Activated T-cell treated with anti-CD3 and anti-CD28 coated beads, Interleukin-2, amount 50 U/mL, for 48 hours (primary cell): ENCODE measurements around the gene IFIT1B.

ENCODE experiments used
- DNase-seq, 2 experiments: peaks; one replicate each; pipeline ENCODE4 v3.0.0-alpha.2; 2020

The IFIT1B gene

DNA sequence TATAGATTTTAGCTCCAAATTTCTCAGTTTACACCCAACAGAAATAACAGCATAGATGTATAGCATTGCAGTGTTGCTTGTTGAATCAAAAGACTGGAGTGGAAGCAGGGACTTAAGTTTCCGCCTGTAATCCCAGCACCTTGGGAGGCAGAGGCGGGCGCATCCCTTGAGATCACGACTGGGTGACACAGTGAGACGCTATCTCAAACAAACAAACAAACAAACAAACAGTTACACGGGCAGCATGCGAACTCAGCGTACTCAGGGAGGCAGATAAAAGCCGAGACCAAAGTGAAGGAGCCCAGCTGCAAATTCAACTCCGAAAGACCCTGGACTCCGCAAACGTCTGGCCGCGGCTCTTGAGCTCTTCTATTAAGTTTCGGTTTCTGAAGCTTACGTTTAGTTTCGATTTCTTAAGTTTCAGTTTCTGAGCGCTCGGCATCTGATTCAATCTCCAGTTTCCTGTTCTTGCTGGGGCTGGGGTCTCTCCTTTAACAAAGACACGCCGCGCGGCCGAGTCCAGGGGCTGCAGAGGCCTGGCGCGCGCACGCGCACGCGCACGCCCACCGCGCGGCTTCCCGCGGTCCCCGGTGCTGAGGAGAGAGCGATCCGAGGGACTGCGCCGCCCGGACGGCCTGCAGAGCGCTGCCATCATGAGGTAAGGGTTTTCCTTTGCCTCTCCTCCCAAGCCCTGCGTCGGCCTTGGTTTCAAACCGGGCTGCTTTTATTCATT, 36.5 kb downstream of the IFIT1B start, which contains the start of gene IFIT5:
IFIT5 (plus strand) TSS at position 423 of the 733 bp plus-strand sequence; CDS start at position 654, 231 bp downstream.
- DNase-seq, result peak; percentile 74 to 77

DNA sequence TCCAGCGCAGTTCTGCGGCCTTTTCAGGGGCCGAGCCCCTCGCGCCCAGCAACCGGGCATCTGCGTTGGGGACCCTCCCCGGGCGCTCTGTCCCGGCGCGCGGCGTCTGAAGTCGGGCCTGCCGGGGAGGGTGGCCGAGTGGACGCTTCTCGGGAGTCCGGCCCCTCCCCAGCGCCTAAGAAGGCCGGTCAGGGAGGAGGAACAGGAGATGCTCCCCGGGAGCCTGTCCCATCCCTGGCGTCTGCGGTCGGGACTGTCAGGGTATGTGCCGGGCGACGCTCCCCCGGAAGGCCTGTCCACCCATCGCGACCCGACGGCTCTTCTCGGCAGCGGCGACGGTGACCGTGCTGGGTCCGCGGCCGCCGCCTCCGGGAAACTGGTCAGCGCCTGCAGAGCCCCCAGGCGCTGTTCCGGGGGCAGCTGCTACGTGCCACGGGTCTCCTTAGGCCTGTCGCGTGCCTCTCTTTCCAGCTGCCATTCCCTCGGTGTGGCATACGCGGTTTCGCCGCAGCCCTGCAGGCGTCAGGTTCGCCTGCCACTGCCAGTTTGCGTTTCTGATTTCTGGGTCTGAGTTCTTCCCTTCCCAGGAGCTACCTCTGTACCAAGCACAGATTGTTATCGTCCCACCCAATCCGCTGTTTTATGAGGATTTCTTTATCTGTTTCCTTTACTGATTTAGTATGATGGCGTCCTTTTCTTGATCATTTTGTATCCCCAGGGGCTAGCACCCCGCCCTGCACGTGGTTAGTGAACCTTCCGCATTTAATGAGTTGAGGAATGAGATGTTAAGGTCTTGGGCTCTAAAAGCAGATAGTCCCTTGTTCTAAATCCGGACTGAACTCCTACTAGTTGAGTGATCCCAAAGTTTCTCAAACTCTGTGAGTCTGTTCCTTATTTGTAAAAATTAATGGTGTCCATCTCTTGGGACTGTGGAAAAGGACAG, 37.3 kb downstream of the IFIT1B start:
- peak; percentile 55 to 61 for DNase-seq

DNA sequence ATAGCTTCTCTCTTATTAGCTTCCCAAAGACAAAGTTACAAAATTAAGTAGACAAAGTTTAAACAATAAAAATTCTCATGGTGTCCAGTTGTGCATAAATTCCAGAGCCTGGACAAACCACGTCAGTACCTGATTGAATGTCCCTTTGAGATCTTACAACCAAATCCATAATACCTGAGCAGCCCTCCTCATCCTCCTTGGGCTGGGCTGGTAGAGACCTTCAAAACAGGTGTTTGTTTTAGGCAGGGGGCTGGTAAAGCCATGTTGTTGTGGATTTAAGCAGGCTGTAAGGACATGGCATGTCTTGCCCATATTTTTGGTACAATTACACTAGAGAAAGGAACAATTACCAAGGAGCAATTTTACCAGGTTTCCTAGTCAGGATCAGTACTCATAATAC, 38.6 kb downstream of the IFIT1B start:
- no peak for DNase-seq

DNA sequence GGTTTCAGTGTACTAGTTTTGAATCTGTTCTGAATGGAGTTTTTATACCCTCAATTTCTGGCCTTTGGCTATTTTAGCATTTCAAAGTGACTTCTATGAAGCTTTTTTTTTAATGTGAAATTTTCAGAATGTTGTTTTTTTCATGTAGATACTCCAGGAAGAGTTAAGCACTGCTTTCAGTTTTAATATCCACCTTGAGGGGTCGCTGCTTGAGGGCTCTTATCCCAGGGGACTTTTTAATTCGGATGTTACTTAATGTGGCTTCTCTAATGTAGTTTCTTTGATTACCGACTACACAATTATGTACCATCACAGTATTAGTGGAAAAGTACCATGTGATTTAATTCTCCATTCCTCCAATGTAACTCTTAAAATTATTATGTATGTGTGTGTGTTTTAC, 41.7 kb downstream of the IFIT1B start:
- DNase-seq, result no peak

DNA sequence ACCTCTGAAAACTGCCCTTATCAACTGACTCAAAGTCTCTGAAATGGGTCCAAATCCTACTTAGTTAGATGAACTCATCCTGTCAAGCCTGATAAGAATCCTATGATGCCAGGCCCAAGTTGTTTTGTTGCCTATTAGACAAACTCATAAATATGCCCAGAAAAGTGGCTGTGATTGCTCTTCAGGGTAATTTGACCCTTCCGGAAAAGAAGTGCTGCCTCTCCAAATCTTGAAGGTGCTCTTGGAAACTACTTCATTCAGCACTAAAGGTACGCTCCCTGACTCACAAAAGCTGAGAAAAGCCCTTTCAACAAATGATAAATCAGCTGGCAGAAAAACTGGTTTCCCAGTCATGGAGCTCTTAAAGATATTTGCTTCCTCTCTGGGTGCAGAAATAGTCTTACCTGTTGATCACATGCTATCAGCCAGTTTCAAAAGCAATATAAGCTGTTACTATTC, 43.2 kb downstream of the IFIT1B start:
- DNase-seq, result no peak

DNA sequence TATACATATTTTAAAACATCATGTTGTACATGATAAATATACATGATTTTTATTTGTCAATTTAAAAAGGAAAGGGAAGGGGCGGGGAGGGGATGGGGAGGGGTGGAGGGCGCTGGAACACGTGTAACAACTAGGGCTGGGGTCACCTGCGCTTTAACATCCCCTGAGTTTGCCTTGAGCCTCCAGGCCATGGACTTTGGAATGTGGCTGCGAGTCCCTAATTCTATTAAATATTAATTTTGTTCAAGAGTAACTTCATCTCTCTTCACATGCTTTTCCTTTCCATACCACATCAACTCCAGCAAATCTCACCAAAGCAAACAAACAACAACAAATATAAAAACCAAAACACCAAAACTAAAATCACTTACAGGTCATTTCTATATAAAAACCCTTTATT, 47.1 kb downstream of the IFIT1B start:
- no peak for DNase-seq

DNA sequence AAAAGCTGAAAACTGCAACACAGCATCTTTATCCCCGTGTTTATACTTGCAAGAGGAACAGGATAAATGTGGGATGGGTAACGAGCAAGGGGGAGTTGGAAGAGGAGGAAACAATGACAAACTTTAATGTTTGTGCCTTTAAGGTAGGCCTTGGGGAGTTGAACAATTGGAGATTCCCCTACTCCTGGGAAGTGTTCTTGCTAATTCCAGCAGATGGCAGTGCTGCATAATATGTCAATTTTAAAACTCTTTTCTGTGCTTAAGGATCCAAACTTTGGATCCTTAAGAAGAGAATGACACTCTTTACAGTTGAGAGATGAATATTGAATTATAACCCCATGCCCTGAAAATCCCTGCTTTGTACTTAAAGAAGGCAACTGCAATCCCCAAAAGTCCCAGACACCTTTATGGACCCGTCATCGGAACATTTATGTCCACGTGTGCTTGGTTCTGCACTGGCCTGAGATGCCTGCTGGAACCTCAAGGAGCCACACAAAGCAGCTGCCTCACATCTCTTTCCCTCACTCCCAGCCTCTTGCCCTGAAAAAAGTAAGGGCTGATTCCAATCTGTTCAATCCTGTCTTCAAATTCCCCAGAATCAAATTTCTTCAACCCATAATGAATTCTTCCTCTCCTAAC, 48.5 kb downstream of the IFIT1B start:
- no peak for DNase-seq

DNA sequence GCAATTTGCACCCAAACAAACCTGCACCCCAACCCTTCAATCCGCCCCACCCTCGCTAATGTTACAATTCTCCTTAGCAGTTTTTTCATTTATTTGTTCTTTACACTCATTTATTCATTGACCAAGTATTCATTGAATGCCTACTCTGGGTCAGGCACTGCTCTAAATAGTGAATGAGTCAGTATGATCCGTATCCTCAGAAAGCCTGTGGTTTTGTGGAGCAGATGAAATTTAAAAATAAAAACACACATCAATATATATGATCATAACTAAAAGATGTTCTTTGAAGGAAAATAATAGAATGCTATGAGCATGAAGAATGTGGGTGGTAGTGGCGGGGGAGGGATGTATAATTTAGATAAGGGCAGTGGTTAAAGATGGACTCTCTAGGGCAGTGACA, 49.8 kb downstream of the IFIT1B start:
- DNase-seq, result no peak

DNA sequence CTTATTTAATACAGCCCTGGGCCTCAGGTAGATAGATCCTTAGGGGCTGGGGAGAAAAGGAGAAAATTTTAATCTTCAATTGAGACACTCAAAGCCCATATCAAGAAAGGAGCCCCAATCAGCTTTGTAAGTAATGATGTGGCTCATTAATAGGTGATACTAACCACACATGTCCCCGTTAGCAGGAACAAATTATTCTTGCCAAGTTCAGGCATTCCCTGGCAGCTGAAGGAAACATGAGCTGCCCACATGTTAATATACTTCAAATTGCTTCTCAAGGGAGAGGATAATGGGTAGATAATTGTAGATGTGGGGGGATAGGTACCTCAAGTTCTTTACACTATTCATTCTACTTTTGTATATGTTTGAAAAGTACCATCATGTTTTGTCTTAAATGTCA, 51.0 kb downstream of the IFIT1B start:
- DNase-seq, result no peak

DNA sequence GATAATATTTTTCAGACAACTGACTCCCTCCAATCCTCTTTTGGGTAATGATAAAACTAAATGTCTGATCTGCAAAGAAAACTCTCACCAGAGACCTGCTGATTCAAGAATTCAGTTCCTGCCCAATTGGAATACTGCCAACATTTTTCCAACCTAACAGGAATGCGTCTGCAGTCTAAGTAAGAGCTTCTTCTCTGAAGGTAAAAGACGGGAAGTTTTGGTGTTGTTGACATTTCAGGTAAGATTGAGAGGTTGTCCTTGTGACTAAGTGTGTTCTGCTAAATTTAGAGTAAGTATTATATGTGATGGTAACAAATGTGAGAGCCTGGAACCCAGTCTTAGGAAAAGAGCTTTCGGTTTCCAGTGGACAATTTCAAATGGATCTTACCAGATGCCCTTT, 54.1 kb downstream of the IFIT1B start:
- no peak for DNase-seq
